Activated CD8-positive, alpha-beta memory T cell treated with anti-CD3 and anti-CD28 coated beads for 4 hours (primary cell): ENCODE results near the gene HPS4.
"Not testable (repeated sequence)": the region's sequence is repeated elsewhere in the genome, so short reads cannot be mapped to it uniquely, and the experiment has no call there.

Source experiments
- DNase-seq, 2 donors: peaks; one replicate each; pipeline ENCODE4 v3.0.0-alpha.2; 2020; ENCODE audit warnings: low read depth in 2 of 2

Gene HPS4

GRCh38 chr22:26443901-26444690, 39.5 kb downstream of the HPS4 start:
- no peak for DNase-seq

GRCh38 chr22:26442086-26442756, 41.4 kb downstream of the HPS4 start:
- no peak for DNase-seq

- DNase-seq = no peak
These were observed 44.0 kb downstream of the HPS4 start for GRCh38 chr22:26439559-26439958.

GRCh38 chr22:26438776-26439175, 44.8 kb downstream of the HPS4 start:
- DNase-seq = not testable (repeated sequence)

- DNase-seq = no peak
These were observed 45.7 kb downstream of the HPS4 start for GRCh38 chr22:26437694-26438392.

- no peak for DNase-seq
These were observed 46.6 kb downstream of the HPS4 start for GRCh38 chr22:26436903-26437515.

- DNase-seq = no peak
These were observed 48.1 kb downstream of the HPS4 start for GRCh38 chr22:26435327-26436093.

- no peak for DNase-seq
These were observed 49.8 kb downstream of the HPS4 start for GRCh38 chr22:26433805-26434204.

GRCh38 chr22:26432619-26433311, 50.8 kb downstream of the HPS4 start:
- no peak for DNase-seq

GRCh38 chr22:26431261-26431995, 52.2 kb downstream of the HPS4 start:
- no peak for DNase-seq

GRCh38 chr22:26430600-26430999, 53.0 kb downstream of the HPS4 start:
- DNase-seq = no peak

- DNase-seq = no peak
These were observed 53.9 kb downstream of the HPS4 start for GRCh38 chr22:26429458-26430286.

GRCh38 chr22:26428515-26429457, 54.8 kb downstream of the HPS4 start, which contains the start of gene ASPHD2:
ASPHD2 (plus strand) TSS chr22:26429260; CDS start chr22:26433616, 4,356 bp downstream.
- peak; percentile 53 to 57 for DNase-seq

GRCh38 chr22:26426924-26427323, 56.7 kb downstream of the HPS4 start:
- DNase-seq = no peak

GRCh38 chr22:26418620-26419019, 65.0 kb downstream of the HPS4 start:
- DNase-seq = no peak

GRCh38 chr22:26417406-26417805, 66.2 kb downstream of the HPS4 start:
- no peak for DNase-seq

- no peak for DNase-seq
These were observed 66.8 kb downstream of the HPS4 start for GRCh38 chr22:26416670-26417276.

- DNase-seq = no peak
These were observed 67.3 kb downstream of the HPS4 start for GRCh38 chr22:26416256-26416655.
